Measurements from ENCODE around the gene NSMF. TPM values are rescaled to one million over a fixed set of nuclear protein-coding genes. Genes with fewer than 3 reads are reported as not detected.

NSMF gene
- total RNA-seq, 2 donors from 2014 or later: 16.2 to 26.2 TPM

DNA sequence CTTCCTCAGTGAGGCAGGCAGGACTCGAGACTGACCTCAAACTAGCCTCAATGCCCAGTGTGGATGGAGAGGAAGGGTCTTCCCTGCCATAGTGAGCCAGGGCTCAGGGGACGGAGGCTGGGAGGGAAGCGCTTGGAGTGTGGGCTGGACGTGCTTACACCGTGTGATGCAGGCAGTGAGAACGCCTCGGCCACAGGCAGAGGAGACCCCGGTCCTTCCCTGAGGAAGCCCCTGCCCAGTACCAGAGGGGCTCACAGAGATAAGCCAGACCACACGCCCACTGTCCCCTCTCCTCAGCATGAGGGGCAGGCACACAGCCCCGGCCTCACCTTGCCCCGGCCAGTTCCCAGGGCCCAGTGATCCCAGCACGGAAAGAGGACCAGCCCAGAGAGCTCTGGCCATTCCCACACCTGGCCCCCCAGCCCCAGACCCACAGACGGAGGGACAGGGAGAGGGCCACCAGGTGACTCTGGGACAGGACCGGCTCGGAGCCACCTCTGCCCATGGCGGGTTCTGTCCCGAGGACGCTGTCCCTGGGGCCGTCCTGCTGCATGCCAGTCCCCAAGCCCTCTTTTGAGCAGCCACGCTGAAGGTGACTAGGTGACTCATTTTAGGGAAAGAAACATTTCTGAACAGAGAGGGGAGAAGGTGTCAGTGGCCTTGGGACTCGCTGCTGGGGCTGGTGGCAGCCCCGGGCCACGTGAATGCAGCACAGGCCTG is 6.0 kb upstream of the NSMF start:
- TF ChIP-seq, protein P1, sequence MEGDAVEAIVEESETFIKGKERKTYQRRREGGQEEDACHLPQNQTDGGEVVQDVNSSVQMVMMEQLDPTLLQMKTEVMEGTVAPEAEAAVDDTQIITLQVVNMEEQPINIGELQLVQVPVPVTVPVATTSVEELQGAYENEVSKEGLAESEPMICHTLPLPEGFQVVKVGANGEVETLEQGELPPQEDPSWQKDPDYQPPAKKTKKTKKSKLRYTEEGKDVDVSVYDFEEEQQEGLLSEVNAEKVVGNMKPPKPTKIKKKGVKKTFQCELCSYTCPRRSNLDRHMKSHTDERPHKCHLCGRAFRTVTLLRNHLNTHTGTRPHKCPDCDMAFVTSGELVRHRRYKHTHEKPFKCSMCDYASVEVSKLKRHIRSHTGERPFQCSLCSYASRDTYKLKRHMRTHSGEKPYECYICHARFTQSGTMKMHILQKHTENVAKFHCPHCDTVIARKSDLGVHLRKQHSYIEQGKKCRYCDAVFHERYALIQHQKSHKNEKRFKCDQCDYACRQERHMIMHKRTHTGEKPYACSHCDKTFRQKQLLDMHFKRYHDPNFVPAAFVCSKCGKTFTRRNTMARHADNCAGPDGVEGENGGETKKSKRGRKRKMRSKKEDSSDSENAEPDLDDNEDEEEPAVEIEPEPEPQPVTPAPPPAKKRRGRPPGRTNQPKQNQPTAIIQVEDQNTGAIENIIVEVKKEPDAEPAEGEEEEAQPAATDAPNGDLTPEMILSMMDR (IDR thresholded peaks at IDR 0.05): no peak
- Histone ChIP-seq H3K4me3 (no peak overlapping the region), H3K4me1 (peaks cover 0 to 1% of the 10 kb centered on the region in 2 donors), H3K27ac (no peak overlapping the region), H3K9me3 (no peaks in the 10 kb centered on the region), H3K36me3 (no peaks in the 10 kb centered on the region), H3K27me3 (no peaks in the 10 kb centered on the region)
- DNase-seq (ENCODE audit: low spot score): no peak

DNA sequence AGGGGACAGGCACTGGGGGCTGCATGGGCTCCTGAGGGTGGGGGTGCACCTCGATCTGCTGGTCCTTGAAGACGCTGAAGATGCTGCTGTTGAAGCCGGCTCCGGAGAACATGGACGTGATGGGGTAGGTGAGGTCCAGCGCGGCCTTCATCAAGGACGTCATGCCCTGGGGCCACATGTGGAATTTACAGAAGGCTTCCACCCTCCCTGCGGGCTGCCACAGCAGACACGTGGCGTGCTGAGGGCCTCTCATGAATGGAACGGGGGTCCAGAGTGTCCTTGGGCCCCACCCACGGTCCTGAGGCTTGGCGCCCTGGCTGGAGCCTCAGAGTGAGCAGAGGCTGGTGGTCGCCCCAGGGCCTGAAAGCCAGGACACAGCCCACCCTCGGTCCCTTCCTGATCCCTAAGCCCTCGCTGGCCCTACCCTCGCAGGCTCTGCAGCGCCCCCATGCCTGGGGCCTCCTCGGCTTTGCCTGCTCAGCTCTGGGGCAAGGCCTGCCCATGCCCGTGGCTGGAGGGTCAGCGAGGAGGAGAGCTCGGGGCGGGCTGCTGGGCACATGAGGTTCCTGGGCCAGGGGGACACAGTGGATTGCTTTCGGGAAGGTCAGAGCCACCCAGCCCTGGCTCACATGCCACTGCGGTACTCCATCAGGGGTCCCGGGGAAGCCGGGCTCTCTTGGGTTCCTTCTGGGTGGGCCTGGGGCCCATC is 5.3 kb upstream of the NSMF start:
- Histone ChIP-seq H3K27me3 (no peaks in the 10 kb centered on the region), H3K36me3 (no peaks in the 10 kb centered on the region), H3K4me3 (no peak overlapping the region), H3K27ac (no peak overlapping the region), H3K4me1 (peaks cover 0 to 8% of the 10 kb centered on the region in 2 donors), H3K9me3 (no peaks in the 10 kb centered on the region)
- TF ChIP-seq, protein P1 (IDR thresholded peaks at IDR 0.05): no peak
- DNase-seq (ENCODE audit: low spot score): no peak

GRCh38 chr9:137463931-137464290 is 4.8 kb upstream of the NSMF start:
- TF ChIP-seq, protein P1 (IDR thresholded peaks at IDR 0.05): no peak
- Histone ChIP-seq H3K27ac (no peak overlapping the region), H3K27me3 (no peaks in the 10 kb centered on the region), H3K4me1 (peaks cover 0 to 10% of the 10 kb centered on the region in 2 donors), H3K4me3 (no peak overlapping the region), H3K9me3 (no peaks in the 10 kb centered on the region), H3K36me3 (no peaks in the 10 kb centered on the region)
- DNase-seq (ENCODE audit: low spot score): no peak

DNA sequence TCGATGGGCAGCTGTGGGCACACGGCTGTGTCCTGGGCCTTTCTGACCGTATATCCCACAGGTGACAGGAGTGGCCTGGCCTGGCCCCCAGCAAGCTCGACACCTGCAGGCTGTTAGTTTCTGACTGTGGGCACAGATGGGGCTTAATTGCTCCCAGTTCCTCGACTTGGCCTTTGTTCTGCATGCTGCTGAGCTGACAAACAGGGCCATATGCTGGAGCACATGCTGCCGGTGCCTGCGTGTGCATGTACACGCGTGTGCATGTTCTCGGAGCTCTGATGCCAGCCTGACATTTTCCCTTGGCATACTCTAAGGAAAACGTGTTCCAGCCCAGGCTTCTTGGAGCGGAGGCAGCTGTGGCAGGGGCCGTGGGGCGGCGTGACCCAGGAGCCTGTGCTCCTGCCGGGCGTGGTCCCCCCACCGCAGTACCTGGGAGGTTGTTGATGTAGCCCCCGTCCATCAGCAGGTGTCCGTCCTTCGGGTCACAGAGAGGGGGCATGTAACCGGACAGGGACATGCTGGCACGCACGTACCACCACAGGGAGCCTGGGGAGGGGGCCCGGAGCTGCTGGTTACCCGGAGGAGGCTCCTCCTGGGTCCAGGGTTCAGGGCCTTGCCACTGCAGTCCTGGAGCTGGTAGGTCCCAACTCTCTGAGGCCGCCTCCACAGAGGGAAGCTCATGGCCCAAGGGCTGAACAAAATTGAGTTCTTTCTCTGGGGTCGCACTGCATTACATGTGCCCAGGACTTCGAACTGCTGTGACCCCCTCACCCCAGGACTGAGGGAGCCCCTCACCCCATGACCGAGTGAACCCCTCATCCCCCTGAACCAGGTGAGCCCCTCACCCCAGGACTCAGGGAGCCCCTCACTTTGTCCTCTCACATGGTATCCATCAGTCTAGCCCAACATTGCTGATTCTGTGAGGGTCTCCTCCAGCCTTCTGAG is 4.1 kb upstream of the NSMF start:
- H3K27me3 ChIP-seq: no peaks in the 10 kb centered on the region
- H3K9me3 ChIP-seq: no peaks in the 10 kb centered on the region
- DNase-seq (ENCODE audit: low spot score): no peak
- H3K4me3 ChIP-seq: no peak overlapping the region
- H3K27ac ChIP-seq: no peak overlapping the region
- H3K4me1 ChIP-seq: peaks cover 0 to 16% of the 10 kb centered on the region in 2 donors
- TF ChIP-seq, protein P1 (IDR thresholded peaks at IDR 0.05): no peak
- H3K36me3 ChIP-seq: no peaks in the 10 kb centered on the region

- no peak overlapping the region for H3K4me3 ChIP-seq
- H3K4me1 ChIP-seq: peaks cover 0 to 22% of the 10 kb centered on the region in 2 donors
- no peaks in the 10 kb centered on the region for H3K9me3 ChIP-seq
- no peaks in the 10 kb centered on the region for H3K27me3 ChIP-seq
- H3K27ac ChIP-seq: no peak overlapping the region
- TF ChIP-seq, protein P1 (IDR thresholded peaks at IDR 0.05): no peak
- H3K36me3 ChIP-seq: no peaks in the 10 kb centered on the region
- DNase-seq (ENCODE audit: low spot score): no peak
These were observed 3.4 kb upstream of the NSMF start for GRCh38 chr9:137462396-137462985.
